HEK293 (cell line): ENCODE data around the gene IFNA2.

Source experiments
- ATF2 ChIP-seq: fragments of 450-650 bp; formaldehyde crosslinking; IDR thresholded peaks from 2 replicates; pipeline ENCODE4 v1.5.1; 2016; ENCODE audit warnings: missing biosample characterization, missing genetic modification characterization, low read depth
- ZNF221 ChIP-seq: fragments of 450-650 bp; formaldehyde crosslinking; IDR thresholded peaks from 2 replicates; pipeline ENCODE4 v1.5.1; 2017; ENCODE audit warnings: missing biosample characterization, missing genetic modification characterization, borderline replicate concordance

- TF ChIP-seq ATF2 (no peak), ZNF221 (tag by site-specific recombination) (no peak)
Observed at GRCh38 chr9:21334701-21335632, 50.2 kb downstream of the IFNA2 start, which contains the start of gene KLHL9.
